NCI-H69 (cell line): ENCODE measurements around the gene CYP2U1.
"Not testable (repeated sequence)": the region's sequence is repeated elsewhere in the genome, so short reads cannot be mapped to it uniquely, and the experiment has no call there.

Experiments
- DNase-seq: peaks from one replicate; lab custom pipeline; 2025; lab: John Stamatoyannopoulos, UW

Gene CYP2U1

DNA sequence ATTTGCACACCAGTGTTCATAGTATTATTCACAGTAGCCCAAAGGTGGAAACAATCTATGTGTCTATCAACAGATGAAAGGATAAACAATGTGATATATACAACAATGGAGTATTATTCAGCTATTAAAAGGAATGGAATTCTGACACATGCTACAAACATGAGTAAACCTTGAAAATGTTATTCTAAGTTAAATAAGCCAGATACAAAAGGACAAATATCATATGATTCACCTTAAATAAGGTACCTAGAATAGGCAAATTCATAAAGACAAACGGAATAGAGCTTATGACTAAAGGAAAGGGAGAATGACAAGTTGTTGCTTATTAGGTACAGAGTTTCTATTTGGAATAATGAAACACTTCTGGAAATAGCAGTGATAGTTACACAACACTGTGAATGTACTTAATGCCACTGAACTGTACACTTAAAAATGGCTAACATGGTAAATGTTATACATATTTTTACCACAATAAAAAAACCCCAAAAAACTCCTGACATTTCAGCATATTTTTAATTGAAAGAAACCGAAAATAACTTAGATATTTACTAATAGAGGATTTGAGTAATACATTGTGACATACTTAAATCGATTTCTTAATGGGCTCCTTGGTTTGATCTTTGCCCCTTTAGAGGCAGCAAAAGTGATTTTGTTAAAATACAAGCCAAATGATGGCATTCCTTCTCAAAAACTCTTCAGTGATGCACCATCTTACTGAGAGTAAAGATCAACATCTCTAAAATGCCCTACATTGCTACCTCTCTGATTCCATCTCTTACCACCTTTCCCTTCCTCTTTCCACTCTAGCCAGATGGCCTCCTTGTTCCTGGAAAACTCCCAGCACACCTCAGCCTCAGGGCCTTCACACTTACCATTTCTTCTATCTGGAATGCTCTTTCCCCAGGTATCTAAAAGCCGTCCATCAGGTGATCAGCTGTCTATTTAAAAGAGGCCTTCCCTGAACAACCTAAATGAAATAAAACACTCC is 8.6 kb upstream of the CYP2U1 start:
- DNase-seq, result no peak

DNA sequence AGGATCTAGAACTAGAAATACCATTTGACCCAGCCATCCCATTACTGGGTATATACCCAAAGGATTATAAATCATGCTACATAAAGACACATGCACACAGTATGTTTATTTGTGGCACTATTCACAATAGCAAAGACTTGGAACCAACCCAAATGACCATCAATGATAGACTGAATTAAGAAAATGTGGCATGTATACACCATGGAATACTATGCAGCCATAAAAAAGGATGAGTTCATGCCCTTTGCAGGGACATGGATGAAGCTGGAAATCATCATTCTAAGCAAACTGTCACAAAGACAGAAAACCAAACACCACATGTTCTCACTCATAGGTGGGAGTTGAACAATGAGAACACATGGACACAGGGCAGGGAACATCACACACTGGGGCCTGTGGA is 5.6 kb upstream of the CYP2U1 start:
- DNase-seq, result not testable (repeated sequence)

DNA sequence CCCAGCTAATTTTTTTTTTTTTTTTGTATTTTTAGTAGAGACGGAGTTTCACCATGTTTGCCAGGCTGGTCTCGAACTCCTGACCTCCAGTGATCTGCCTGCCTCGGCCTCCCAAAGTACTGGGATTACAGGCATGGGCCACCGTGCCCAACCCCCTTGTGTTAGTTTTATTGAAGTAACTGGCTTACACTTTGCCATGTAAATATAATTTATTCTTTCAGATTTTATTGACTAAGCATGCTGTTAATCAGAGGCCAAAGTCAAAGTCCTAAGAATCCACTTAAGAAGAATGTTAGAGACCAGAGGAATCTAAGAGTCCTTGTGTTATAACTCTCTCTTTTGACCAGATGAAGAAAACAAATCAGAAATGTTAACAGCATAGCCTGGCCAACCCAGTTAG is 4.5 kb upstream of the CYP2U1 start:
- DNase-seq, result not testable (repeated sequence)

- peak; percentile 59 for DNase-seq
Measured at GRCh38 chr4:107931775-107932321, 499 bp downstream of the CYP2U1 start.

DNA sequence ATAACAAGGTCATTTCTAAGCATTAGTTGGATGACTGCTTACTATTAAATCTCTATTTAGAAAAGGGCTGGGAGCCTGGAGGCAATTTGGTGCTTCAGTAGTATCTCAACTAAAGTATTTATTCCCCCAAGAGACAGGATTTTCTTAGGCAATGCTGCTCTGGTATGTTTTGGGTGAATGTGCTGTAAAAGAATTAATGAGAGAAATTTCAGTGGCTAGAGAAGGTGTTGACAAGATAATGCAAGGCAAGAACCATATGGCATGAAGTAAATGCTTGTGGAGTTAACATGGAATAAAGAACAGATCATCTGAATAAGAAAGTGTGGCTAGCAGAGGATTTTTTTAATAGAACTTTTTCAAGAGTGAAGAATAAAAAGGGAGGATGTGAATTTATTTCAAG is 3.9 kb downstream of the CYP2U1 start:
- no peak for DNase-seq

- no peak for DNase-seq
Measured at GRCh38 chr4:107937040-107937439, 5.7 kb downstream of the CYP2U1 start.

DNA sequence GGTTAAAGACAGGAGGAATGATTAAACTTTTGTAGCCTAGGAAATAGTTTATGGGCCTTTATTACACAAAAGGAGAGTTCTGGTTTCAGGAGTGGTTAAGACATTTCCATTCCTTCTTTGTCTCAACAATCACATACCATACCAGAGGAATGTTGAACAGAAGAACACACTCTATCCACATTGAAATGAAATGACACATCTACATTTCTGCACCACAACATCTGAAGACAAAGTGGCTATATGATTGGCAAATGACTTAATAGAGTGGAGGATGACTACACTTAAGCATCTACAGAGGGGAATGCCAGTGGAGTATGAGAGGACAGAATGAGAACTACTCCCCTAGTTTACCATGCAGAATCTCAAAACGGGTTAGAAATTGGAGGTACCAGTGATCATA is 8.0 kb downstream of the CYP2U1 start:
- DNase-seq, result no peak

DNA sequence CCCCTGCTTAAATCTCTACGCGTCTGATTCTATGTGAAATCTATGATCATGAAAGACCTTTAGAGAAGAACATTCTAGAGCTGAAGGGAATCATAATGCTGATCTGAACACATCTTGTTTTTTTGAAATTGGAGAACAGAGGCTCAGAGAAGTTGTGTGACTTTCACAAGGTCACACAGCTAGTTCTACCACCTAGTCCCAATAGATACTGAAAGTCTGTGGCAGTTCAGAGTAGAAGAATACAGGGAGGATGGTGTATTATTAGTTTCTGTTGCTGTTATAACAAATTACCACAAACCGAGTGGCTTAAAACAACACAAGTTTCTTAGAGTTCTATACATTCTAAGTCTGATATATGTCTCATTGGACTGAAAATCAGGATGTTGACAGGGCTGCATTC is 14.5 kb downstream of the CYP2U1 start:
- no peak for DNase-seq

- no peak for DNase-seq
Measured at GRCh38 chr4:107950746-107951540, 19.6 kb downstream of the CYP2U1 start.

GRCh38 chr4:107951551-107951950 is 20.2 kb downstream of the CYP2U1 start:
- no peak for DNase-seq

GRCh38 chr4:107956011-107956410 is 24.7 kb downstream of the CYP2U1 start:
- no peak for DNase-seq

DNA sequence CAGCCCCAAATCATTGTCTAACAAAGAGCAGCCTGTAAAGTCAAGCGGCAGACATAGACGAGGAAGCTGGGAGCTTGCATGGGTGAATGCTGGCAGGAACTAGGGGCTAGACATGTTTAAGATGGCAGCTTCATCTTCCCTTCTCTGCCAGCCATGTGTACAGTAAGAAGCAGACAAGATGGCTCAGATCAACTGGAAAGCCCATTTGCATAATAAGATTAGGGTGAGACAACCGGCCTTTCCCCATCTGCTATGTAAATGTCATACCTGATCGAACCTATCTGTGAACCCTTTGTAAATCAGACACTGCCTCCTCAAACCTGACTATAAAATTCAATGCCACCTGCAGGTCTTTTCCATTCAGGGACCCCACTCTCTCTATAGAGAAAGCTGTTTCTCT is 35.6 kb downstream of the CYP2U1 start:
- DNase-seq, result peak; percentile 0

- DNase-seq, result not testable (repeated sequence)
Measured at GRCh38 chr4:107967519-107967918, 36.2 kb downstream of the CYP2U1 start.

DNA sequence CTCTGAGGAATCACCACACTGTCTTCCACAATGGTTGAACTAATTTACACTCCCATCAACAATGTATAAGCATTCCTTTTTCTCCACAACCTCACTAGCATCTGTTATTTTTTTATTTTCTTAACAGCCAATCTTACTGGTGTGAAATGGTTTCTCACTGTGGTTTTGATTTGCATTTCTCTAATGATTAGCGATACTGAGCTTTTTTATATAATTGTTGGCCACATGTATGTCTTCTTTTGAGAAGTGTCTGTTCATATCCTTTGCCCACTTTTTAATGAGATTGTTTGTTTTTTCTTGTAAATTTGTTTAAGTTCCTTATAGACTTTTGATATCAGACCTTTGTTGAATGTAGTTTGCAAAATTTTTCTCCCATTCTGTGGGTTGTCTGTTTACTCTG is 36.6 kb downstream of the CYP2U1 start:
- DNase-seq, result not testable (repeated sequence)

- no peak for DNase-seq
Measured at GRCh38 chr4:107970063-107970798, 38.9 kb downstream of the CYP2U1 start.

DNA sequence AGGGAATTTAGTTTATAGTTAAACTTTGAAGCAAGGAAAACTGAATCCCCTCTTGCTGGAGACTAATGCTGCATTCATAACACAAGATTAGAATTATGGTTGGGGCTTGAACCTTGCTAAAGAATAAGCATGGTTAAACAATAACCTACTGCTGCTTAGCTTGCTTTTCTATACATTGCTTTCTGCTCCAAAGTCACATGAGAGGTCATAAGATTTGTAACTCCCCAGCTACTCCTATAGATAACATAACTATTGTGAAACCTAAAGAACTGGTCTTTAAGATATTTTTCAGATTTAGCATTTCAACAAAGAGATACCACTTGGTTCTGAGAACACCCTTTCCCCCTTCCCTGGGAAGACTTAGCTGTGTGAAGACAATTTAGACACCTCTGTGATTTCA is 41.3 kb downstream of the CYP2U1 start:
- DNase-seq, result no peak

- no peak for DNase-seq
Measured at GRCh38 chr4:107974523-107974922, 43.2 kb downstream of the CYP2U1 start.

GRCh38 chr4:107977482-107977881 is 46.1 kb downstream of the CYP2U1 start:
- DNase-seq, result no peak

- no peak for DNase-seq
Measured at GRCh38 chr4:107977966-107978705, 46.8 kb downstream of the CYP2U1 start.

GRCh38 chr4:107978716-107979451 is 47.5 kb downstream of the CYP2U1 start:
- DNase-seq, result no peak
